NT2/D1 (cell line): ENCODE data around the gene SYP.
"Not testable (repeated sequence)": the region's sequence is repeated elsewhere in the genome, so short reads cannot be mapped to it uniquely, and the experiment has no call there.

Experiments
- SUZ12 ChIP-seq: IDR thresholded peaks from 2 replicates; pipeline ENCODE4 v1.6.1; 2011; ENCODE audit not compliant: insufficient read length, insufficient read depth; ENCODE audit errors: extremely low read depth
- YY1 ChIP-seq: IDR thresholded peaks from 2 replicates; pipeline ENCODE4 v1.6.1; 2011; ENCODE audit not compliant: insufficient read length, insufficient read depth
- ZNF274 ChIP-seq: IDR thresholded peaks from 2 replicates; pipeline ENCODE4 v1.6.1; 2011; ENCODE audit warnings: mild to moderate bottlenecking, low read depth, low read length

DNA sequence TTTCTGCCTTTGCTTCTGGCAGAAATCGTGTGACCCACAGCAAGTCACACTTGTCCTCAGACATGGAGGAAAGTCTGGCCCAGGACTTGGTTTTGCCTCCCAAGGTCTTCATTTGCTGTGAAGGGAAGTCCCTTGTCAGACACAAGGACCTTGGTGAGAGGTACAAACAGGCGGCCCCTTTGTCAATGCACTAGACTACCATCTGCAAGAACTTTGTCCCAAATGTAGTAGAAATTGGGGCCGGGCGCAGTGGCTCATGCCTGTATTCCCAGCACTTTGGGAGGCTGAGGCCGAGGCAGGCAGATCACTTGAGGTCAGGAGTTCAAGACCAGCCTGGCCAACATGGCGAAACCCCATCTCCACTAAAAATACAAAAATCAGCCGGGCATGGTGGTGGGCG, 26.4 kb downstream of the SYP start:
- not testable (repeated sequence) for TF ChIP-seq SUZ12, YY1, ZNF274
